ENCODE data around the gene ZNF668. TPM values are rescaled to one million over a fixed set of nuclear protein-coding genes. Genes with fewer than 3 reads are reported as not detected.

The ZNF668 gene
- total RNA-seq, 4 donors from 2014 or later, result 7.9 to 17.9 (median 10.2) TPM

Other genes starting within 250 kb of the ZNF668 start
- 10 to 100 TPM; 13.8 to 57.3 (median 24.0) TPM for gene BCL7C, start 180.2 kb downstream of the ZNF668 start, total RNA-seq
- gene CTF1, start 177.6 kb downstream of the ZNF668 start, total RNA-seq, result under 1 TPM in 2 of 4 donors, not detected in 2; 0.82 to 0.95 TPM
- 10 to 100 TPM; 19.3 to 45.3 (median 20.3) TPM for gene FBXL19, start 150.7 kb downstream of the ZNF668 start, total RNA-seq
- 10 to 100 TPM; 24.8 to 45.6 (median 31.3) TPM for gene ORAI3, start 125.2 kb downstream of the ZNF668 start, total RNA-seq
- gene SETD1A, start 116.5 kb downstream of the ZNF668 start, total RNA-seq, result 10 to 100 TPM in 3 of 4 donors, 1 to 10 TPM in 1; 5.3 to 37.0 (median 10.8) TPM
- 10 to 100 TPM in 3 of 4 donors, 1 to 10 TPM in 1; 7.0 to 31.8 (median 29.6) TPM for gene HSD3B7, start 89.0 kb downstream of the ZNF668 start, total RNA-seq
- 1 to 10 TPM in 1 of 4 donors, under 1 TPM in 1, not detected in 2; 0.41 to 1.3 TPM for gene STX1B, start 63.6 kb downstream of the ZNF668 start, total RNA-seq
- gene STX4, start 40.7 kb downstream of the ZNF668 start, total RNA-seq, result 100 to 1,000 TPM in 2 of 4 donors, 10 to 100 TPM in 2; 50.8 to 163 (median 79.7) TPM
- 10 to 100 TPM; 12.0 to 26.7 (median 23.5) TPM for gene ZNF646, start 182 bp upstream of the ZNF668 start, total RNA-seq
- 1 to 10 TPM; 1.1 to 5.2 (median 3.1) TPM for gene PRSS53, start 14.7 kb upstream of the ZNF668 start, total RNA-seq
- gene VKORC1, start 20.6 kb upstream of the ZNF668 start, total RNA-seq, result 10 to 100 TPM; 29.5 to 89.0 (median 72.0) TPM
- gene BCKDK, start 34.1 kb upstream of the ZNF668 start, total RNA-seq, result 10 to 100 TPM; 46.8 to 56.5 (median 51.3) TPM
- gene KAT8, start 43.4 kb upstream of the ZNF668 start, total RNA-seq, result 10 to 100 TPM; 61.0 to 93.5 (median 62.1) TPM
- gene PRSS8, start 61.5 kb upstream of the ZNF668 start, total RNA-seq, result 100 to 1,000 TPM; 101 to 510 (median 372) TPM
- 10 to 100 TPM in 1 of 4 donors, 1 to 10 TPM in 2, not detected in 1; 8.1 to 42.3 (median 9.8) TPM for gene PRSS36, start 75.8 kb upstream of the ZNF668 start, total RNA-seq
- 100 to 1,000 TPM in 1 of 4 donors, 10 to 100 TPM in 3; 43.6 to 116 (median 59.0) TPM for gene FUS, start 105.9 kb upstream of the ZNF668 start, total RNA-seq
- gene PYCARD, start 128.5 kb upstream of the ZNF668 start, total RNA-seq, result 100 to 1,000 TPM in 2 of 4 donors, 10 to 100 TPM in 2; 33.3 to 128 (median 90.6) TPM
- under 1 TPM in 1 of 4 donors, not detected in 3; 0.14 TPM for gene TRIM72, start 139.9 kb upstream of the ZNF668 start, total RNA-seq
- gene PYDC1, start 142.9 kb upstream of the ZNF668 start, total RNA-seq, result not detected
- 10 to 100 TPM in 1 of 4 donors, 1 to 10 TPM in 3; 1.1 to 11.5 (median 2.3) TPM for gene ITGAM, start 185.7 kb upstream of the ZNF668 start, total RNA-seq